WTC11 (cell line): ENCODE measurements around the gene MICAL3. TPM values are rescaled to one million over a fixed set of nuclear protein-coding genes. Genes with fewer than 3 reads are reported as not detected.

Experiments
- ATAC-seq: fragments of 200-7000 bp; cut with Tn5 transposase; 2 replicates; pipeline ENCODE4 v1.10.0; 2021; ENCODE audit warnings: mild to moderate bottlenecking, moderate library complexity
- CTCF ChIA-PET: fragments of 300-600 bp; sonication (Branson Sonifier 250); formaldehyde crosslinking; loops from one replicate; lab custom pipeline; 2021; ENCODE audit warnings: antibody characterized with exemption; lab: Charles Lee
- POLR2A ChIA-PET: fragments of 350-600 bp; sonication (Branson Sonifier 250); formaldehyde crosslinking; loops from one replicate; lab custom pipeline; 2021; ENCODE audit warnings: antibody characterized with exemption; lab: Charles Lee
- DNase-seq: peaks from one replicate; pipeline ENCODE4 v3.0.0; 2021; ENCODE audit warnings: low spot score
- H3K27ac Mint-ChIP-seq: 2 replicates; pipeline ENCODE4 v1.8.0; 2021; ENCODE audit warnings: mixed read lengths
- H3K27me3 Mint-ChIP-seq: 2 replicates; pipeline ENCODE4 v1.8.0; 2021; ENCODE audit warnings: low read depth, mild to moderate bottlenecking, moderate library complexity, mixed read lengths
- H3K36me3 Mint-ChIP-seq: 2 replicates; pipeline ENCODE4 v1.8.0; 2021; ENCODE audit warnings: mixed read lengths
- H3K4me1 Mint-ChIP-seq: 2 replicates; pipeline ENCODE4 v1.8.0; 2022; ENCODE audit warnings: mixed read lengths
- H3K4me3 Mint-ChIP-seq: 2 replicates; pipeline ENCODE4 v1.8.0; 2021; ENCODE audit warnings: mild to moderate bottlenecking, moderate library complexity, mixed read lengths
- H3K9me3 Mint-ChIP-seq: 2 replicates; pipeline ENCODE4 v1.8.0; 2021; ENCODE audit warnings: mixed read lengths
- ATF3 ChIP-seq: sonication (generic); formaldehyde crosslinking; conservative IDR thresholded peaks from 2 replicates; pipeline ENCODE4 v1.8.1; 2022; ENCODE audit warnings: mild to moderate bottlenecking, missing genetic modification reagents
- CBFB ChIP-seq: sonication (generic); formaldehyde crosslinking; IDR thresholded peaks from 2 replicates; pipeline ENCODE4 v1.8.1; 2022; ENCODE audit warnings: mild to moderate bottlenecking, low read depth, missing genetic modification reagents
- E2F1 ChIP-seq: sonication (generic); formaldehyde crosslinking; IDR thresholded peaks from 2 replicates; pipeline ENCODE4 v1.8.0; 2022; ENCODE audit warnings: mild to moderate bottlenecking, missing genetic modification reagents
- E2F5 ChIP-seq: sonication (generic); formaldehyde crosslinking; IDR thresholded peaks from 2 replicates; pipeline ENCODE4 v1.8.1; 2022; ENCODE audit warnings: mild to moderate bottlenecking, moderate library complexity, missing genetic modification reagents
- ELF4 ChIP-seq: sonication (generic); formaldehyde crosslinking; IDR thresholded peaks from 2 replicates; pipeline ENCODE4 v1.8.1; 2022; ENCODE audit warnings: low read depth, mild to moderate bottlenecking, moderate library complexity, missing genetic modification reagents
- EMX1 ChIP-seq: fragments of 250-450 bp; sonication (Bioruptor Pico); IDR thresholded peaks from 2 replicates; pipeline ENCODE4 v1.8.0; 2021; ENCODE audit warnings: mild to moderate bottlenecking
- ETV6 ChIP-seq: sonication (generic); formaldehyde crosslinking; IDR thresholded peaks from 2 replicates; pipeline ENCODE4 v1.8.1; 2022; ENCODE audit warnings: mild to moderate bottlenecking, missing genetic modification reagents
- FOXP4 ChIP-seq: sonication (generic); formaldehyde crosslinking; IDR thresholded peaks from 2 replicates; pipeline ENCODE4 v1.8.0; 2022; ENCODE audit warnings: mild to moderate bottlenecking, missing genetic modification reagents
- HMGA2 ChIP-seq: fragments of 250-450 bp; sonication (Bioruptor Pico); IDR thresholded peaks from 2 replicates; pipeline ENCODE4 v1.4.0; 2021; ENCODE audit warnings: mild to moderate bottlenecking, moderate library complexity
- IRF1 ChIP-seq: sonication (generic); formaldehyde crosslinking; IDR thresholded peaks from 2 replicates; pipeline ENCODE4 v1.8.0; 2023; ENCODE audit warnings: missing genetic modification reagents
- JAZF1 ChIP-seq: fragments of 250-450 bp; sonication (Bioruptor Pico); IDR thresholded peaks from 2 replicates; pipeline ENCODE4 v1.9.0; 2021; ENCODE audit warnings: moderate library complexity, mild to moderate bottlenecking, inconsistent platforms
- MAX ChIP-seq: sonication (generic); formaldehyde crosslinking; IDR thresholded peaks from 2 replicates; pipeline ENCODE4 v1.8.0; 2022; ENCODE audit warnings: mild to moderate bottlenecking, missing genetic modification reagents
- MYBL2 ChIP-seq: sonication (generic); formaldehyde crosslinking; IDR thresholded peaks from 2 replicates; pipeline ENCODE4 v1.8.1; 2023; ENCODE audit warnings: mild to moderate bottlenecking, moderate library complexity, missing genetic modification reagents
- RORB ChIP-seq: fragments of 250-450 bp; sonication (Bioruptor Pico); IDR thresholded peaks from 2 replicates; pipeline ENCODE4 v1.9.0; 2021; ENCODE audit warnings: mild to moderate bottlenecking
- SMAD4 ChIP-seq: sonication (generic); formaldehyde crosslinking; IDR thresholded peaks from 2 replicates; pipeline ENCODE4 v1.8.0; 2022; ENCODE audit warnings: mild to moderate bottlenecking, missing genetic modification reagents
- ZBTB43 ChIP-seq: sonication (generic); formaldehyde crosslinking; IDR thresholded peaks from 2 replicates; pipeline ENCODE4 v1.8.1; 2023; ENCODE audit warnings: mild to moderate bottlenecking, missing genetic modification reagents
- ZMAT4 ChIP-seq: fragments of 250-450 bp; sonication (Bioruptor Pico); IDR thresholded peaks from 2 replicates; pipeline ENCODE4 v1.9.0; 2021; ENCODE audit warnings: mild to moderate bottlenecking
- ZNF138 ChIP-seq: sonication (generic); formaldehyde crosslinking; conservative IDR thresholded peaks from 2 replicates; pipeline ENCODE4 v1.8.1; 2022; ENCODE audit warnings: mild to moderate bottlenecking, moderate library complexity, missing genetic modification reagents
- ZNF232 ChIP-seq: sonication (generic); formaldehyde crosslinking; IDR thresholded peaks from 2 replicates; pipeline ENCODE4 v1.8.0; 2022; ENCODE audit warnings: mild to moderate bottlenecking, missing genetic modification reagents
- ZNF423 ChIP-seq: fragments of 250-450 bp; sonication (Bioruptor Pico); IDR thresholded peaks from 2 replicates; pipeline ENCODE4 v2.1.2; 2022; ENCODE audit warnings: mild to moderate bottlenecking, moderate library complexity
- ZNF512 ChIP-seq: sonication (generic); formaldehyde crosslinking; IDR thresholded peaks from 2 replicates; pipeline ENCODE4 v1.8.1; 2022; ENCODE audit warnings: missing genetic modification reagents, borderline replicate concordance
- ZSCAN18 ChIP-seq: fragments of 250-450 bp; sonication (Bioruptor Pico); IDR thresholded peaks from 2 replicates; pipeline ENCODE4 v2.1.2; 2022; ENCODE audit warnings: mild to moderate bottlenecking, moderate library complexity
- total RNA-seq: library from RNA; stranded (reverse); gene quantifications from 3 replicates; pipeline ENCODE4 v1.2.3, GENCODE V29; 2021

MICAL3 gene
- total RNA-seq, 1 experiment from 2014 or later: 41.2 TPM

- TF ChIP-seq ZMAT4 (CRISPR knock-in tag): no peak
- Mint-ChIP-seq H3K27me3 (no peaks in the 10 kb centered on the region), H3K4me3 (no peak overlapping the region), H3K36me3 (no peaks in the 10 kb centered on the region), H3K4me1 (peaks cover 13% of the 10 kb centered on the region; the same call in 1 of the 2 replicates), H3K9me3 (no peaks in the 10 kb centered on the region), H3K27ac (no peak overlapping the region)
- DNase-seq (no peak), ATAC-seq (no peak)
- POLR2A ChIA-PET: interaction anchor here (0.7 kb wide), 1 partner anchor 31 kb away, joined by 4 read pairs; no protein-coding TSS in a partner anchor
- CTCF ChIA-PET: no interaction called here
Observed at GRCh38 chr22:17929909-17930308, 94.5 kb downstream of the MICAL3 start.

- H3K27ac Mint-ChIP-seq: no peak overlapping the region
- TF ChIP-seq ATF3 (CRISPR knock-in tag): no peak
- TF ChIP-seq ZSCAN18 (CRISPR knock-in tag): no peak
- no peak for TF ChIP-seq FOXP4
- no peak for TF ChIP-seq HMGA2 (CRISPR knock-in tag)
- no peak for TF ChIP-seq ZNF423 (CRISPR knock-in tag)
- TF ChIP-seq ETV6 (CRISPR knock-in tag): no peak
- TF ChIP-seq ZBTB43: no peak
- no peaks in the 10 kb centered on the region for H3K27me3 Mint-ChIP-seq
- DNase-seq: no peak
- CTCF ChIA-PET: no interaction called here
- POLR2A ChIA-PET: no interaction called here
- no peaks in the 10 kb centered on the region for H3K36me3 Mint-ChIP-seq
- ATAC-seq: no peak
- no peaks in the 10 kb centered on the region for H3K9me3 Mint-ChIP-seq
- H3K4me1 Mint-ChIP-seq: peaks cover 15% of the 10 kb centered on the region; the same call in 1 of the 2 replicates
- H3K4me3 Mint-ChIP-seq: no peak overlapping the region
Observed at GRCh38 chr22:17928391-17928790, 96.0 kb downstream of the MICAL3 start.

- peaks cover 15% of the 10 kb centered on the region; the same call in 1 of the 2 replicates for H3K4me1 Mint-ChIP-seq
- H3K4me3 Mint-ChIP-seq: no peak overlapping the region
- CTCF ChIA-PET: no interaction called here
- no peaks in the 10 kb centered on the region for H3K9me3 Mint-ChIP-seq
- POLR2A ChIA-PET: no interaction called here
- H3K36me3 Mint-ChIP-seq: no peaks in the 10 kb centered on the region
- DNase-seq (no peak), ATAC-seq (no peak)
- no peak overlapping the region for H3K27ac Mint-ChIP-seq
- H3K27me3 Mint-ChIP-seq: no peaks in the 10 kb centered on the region
- TF ChIP-seq JAZF1 (CRISPR knock-in tag) (no peak), EMX1 (CRISPR knock-in tag) (no peak), IRF1 (CRISPR knock-in tag) (no peak), SMAD4 (no peak), ZNF232 (CRISPR knock-in tag) (no peak), ELF4 (CRISPR knock-in tag) (no peak), MAX (no peak), E2F5 (CRISPR knock-in tag) (no peak), RORB (CRISPR knock-in tag) (no peak), E2F1 (no peak), CBFB (no peak), ZNF138 (CRISPR knock-in tag) (no peak), ZNF512 (no peak), MYBL2 (no peak)
Observed at GRCh38 chr22:17927062-17927461, 97.3 kb downstream of the MICAL3 start.
